ENCODE measurements around the gene SERPINA6. TPM values are rescaled to one million over a fixed set of nuclear protein-coding genes. Genes with fewer than 3 reads are reported as not detected.
"Not testable (repeated sequence)": the region's sequence is repeated elsewhere in the genome, so short reads cannot be mapped to it uniquely, and the experiment has no call there.

The SERPINA6 gene
- total and polyA plus RNA-seq, 5 experiments from 2014 or later: not detected

DNA sequence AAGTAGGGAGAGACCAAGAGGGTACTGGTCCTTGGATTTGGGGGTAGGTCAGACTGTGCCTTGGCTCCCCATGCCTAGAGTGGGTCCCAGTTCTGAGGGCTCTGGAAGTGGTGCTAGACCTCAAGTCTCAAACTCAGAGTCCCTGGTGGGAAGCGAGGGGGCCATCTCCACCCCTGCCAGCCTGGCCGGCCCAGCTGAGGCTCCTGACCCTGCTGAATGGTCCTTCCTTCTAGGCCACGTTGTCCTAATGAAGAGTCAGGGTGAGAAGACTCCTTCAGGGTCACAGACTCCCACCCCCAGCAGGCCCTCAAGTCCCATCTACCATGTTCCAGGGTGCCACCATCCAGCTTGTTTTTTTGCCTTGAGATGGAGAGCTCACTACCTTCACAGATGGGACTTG lies 12.9 kb downstream of the SERPINA6 start:
- H3K27me3 Mint-ChIP-seq: peaks cover 3 to 20% (median 14%) of the 10 kb centered on the region in 5 donors
- no peak for ATAC-seq
- POLR2A ChIA-PET: no interaction called here

DNA sequence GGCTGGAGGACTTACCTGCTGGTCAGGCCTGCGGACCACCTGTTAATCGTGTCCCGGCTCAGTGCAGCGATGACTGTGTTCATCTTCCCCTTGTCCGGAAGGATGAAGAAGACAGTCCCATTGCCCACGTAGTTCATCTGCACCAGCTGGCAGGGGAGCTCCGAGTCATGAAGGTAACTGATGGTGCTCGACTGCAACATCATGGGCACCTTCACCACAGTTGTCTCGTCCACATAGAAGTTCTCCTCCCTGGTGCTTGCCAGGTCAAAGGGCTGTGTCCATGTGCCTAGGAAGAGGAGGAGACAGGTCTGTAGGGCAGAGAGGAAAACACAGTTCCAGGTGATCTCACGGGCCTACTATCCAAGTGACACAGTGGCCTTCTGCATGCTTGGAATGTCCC lies 13.4 kb downstream of the SERPINA6 start:
- DNase-seq (no peak), ATAC-seq (no peak)
- Mint-ChIP-seq H3K27ac (no peak overlapping the region), H3K36me3 (peaks cover 0 to 16% (median 0%) of the 10 kb centered on the region in 3 donors), H3K4me3 (no peak overlapping the region), H3K27me3 (peaks cover 3 to 20% (median 17%) of the 10 kb centered on the region in 5 donors), H3K4me1 (no peaks in the 10 kb centered on the region), H3K9me3 (peaks cover 9 to 27% (median 20%) of the 10 kb centered on the region in 9 donors)
- POLR2A ChIA-PET: no interaction called here

More for the DNA sequence above, 12.9 kb downstream of the SERPINA6 start:
- Mint-ChIP-seq H3K27ac (no peak overlapping the region), H3K36me3 (peaks cover 0 to 16% (median 0%) of the 10 kb centered on the region in 3 donors), H3K4me3 (no peak overlapping the region), H3K9me3 (peaks cover 9 to 29% (median 20%) of the 10 kb centered on the region in 9 donors), H3K4me1 (no peaks in the 10 kb centered on the region)
- DNase-seq: no peak

DNA sequence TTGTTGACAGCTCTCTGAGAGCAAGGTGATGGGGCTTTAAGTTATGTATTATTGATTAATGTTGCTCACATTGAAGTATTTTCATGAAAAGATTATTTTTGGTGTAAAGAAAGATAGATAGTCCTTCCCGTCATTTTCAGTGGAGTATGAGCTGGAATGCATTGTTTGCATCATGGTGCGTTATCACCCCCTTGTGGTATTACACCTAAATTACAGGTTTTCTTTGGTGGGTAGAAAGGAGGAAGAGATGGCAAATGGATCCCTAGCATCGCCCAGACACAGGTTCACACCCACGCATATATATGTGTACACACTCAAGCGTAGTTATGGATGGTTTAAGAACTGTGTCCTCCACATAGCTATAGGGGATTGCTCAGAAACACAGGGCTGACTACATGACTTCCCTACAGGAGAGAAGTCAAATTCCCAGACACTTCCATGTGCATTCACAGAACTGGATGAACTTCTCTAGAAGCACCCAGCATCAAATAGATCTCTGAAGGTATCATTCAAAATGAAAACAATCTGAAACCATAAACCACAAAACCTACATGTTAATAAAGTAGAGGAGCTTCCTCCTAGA lies 15.6 kb downstream of the SERPINA6 start:
- no peak overlapping the region for H3K27ac Mint-ChIP-seq
- H3K27me3 Mint-ChIP-seq: peaks cover 3 to 18% (median 14%) of the 10 kb centered on the region in 5 donors
- H3K36me3 Mint-ChIP-seq: peaks cover 0 to 16% (median 0%) of the 10 kb centered on the region in 3 donors
- no peak overlapping the region for H3K4me3 Mint-ChIP-seq
- ATAC-seq (no peak), DNase-seq (no peak)
- POLR2A ChIA-PET: no interaction called here
- H3K9me3 Mint-ChIP-seq: peaks cover 9 to 25% (median 20%) of the 10 kb centered on the region in 9 donors
- H3K4me1 Mint-ChIP-seq: no peaks in the 10 kb centered on the region

DNA sequence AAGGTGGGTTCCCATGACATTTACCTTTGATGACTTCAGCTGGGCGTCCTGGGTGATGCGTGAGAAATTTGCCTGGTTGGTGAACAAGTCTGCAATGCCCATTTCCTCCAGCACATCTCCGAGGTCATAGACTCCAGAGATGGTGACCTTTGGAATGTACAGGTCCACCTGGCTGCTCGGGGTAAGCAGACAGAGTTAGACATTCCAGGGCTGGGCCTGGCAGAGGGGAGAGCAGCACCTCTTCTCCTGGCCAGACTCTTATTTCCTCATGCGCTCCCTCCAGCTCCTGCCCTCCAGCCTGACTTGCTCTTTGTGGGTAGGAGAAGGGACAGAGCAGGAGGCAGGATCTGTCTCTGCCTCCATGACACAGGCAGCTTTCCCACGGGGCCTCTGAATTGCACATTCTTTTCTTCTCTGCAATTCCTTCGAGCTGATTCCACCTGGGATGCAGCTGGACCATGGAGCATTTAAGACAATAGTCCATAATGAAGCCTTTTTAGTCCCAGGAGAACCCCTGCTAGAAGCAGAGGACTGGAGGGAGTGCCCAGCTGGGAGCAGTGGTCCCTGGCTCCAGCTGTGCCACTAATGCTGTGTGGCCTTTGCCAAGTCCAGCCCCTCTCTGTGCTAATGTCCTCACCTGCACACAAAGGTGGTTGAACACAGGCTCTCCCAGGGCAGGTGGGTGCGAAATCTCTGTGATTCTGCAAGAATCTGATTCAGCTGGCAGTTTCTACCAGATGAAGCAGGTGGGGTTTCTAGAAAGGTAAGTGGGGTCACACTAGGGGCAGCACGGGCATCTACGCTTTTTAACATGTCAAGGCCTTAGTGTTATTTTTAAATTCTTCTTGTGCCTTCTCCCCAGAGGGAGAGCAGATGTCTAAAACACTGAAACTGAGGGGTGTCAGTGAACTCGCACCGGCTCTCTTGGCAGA lies 16.8 kb downstream of the SERPINA6 start:
- Mint-ChIP-seq H3K36me3 (peaks cover 0 to 16% (median 0%) of the 10 kb centered on the region in 3 donors), H3K27ac (no peak overlapping the region), H3K4me1 (no peaks in the 10 kb centered on the region), H3K9me3 (peaks cover 9 to 28% (median 20%) of the 10 kb centered on the region in 9 donors), H3K4me3 (no peak overlapping the region), H3K27me3 (peaks cover 3 to 18% (median 14%) of the 10 kb centered on the region in 5 donors)
- no peak for DNase-seq
- POLR2A ChIA-PET: no interaction called here
- no peak for ATAC-seq

DNA sequence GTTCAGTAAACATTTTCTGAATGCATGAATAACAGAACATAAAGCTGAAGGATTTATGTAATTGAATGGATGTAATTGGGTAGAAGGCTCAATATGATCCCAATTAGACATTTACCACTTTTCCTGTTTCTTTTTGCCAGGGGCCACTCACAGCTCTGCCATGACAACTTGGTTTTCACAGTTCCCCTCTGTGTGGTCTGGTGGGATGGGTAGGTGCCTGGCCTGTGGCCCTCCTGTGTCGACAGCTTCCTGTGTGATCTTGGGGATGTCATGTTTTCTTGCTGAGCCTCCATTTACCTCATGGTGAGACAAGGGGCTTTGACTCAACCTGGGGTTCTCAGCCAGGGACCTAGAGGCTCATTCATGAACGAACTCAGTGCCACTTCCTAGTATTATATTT lies 17.5 kb downstream of the SERPINA6 start:
- ATAC-seq (no peak), DNase-seq (no peak)
- POLR2A ChIA-PET: no interaction called here
- Mint-ChIP-seq H3K27ac (no peak overlapping the region), H3K4me3 (no peak overlapping the region), H3K27me3 (peaks cover 3 to 18% (median 14%) of the 10 kb centered on the region in 5 donors), H3K36me3 (peaks cover 0 to 16% (median 0%) of the 10 kb centered on the region in 3 donors), H3K9me3 (peaks cover 9 to 28% (median 20%) of the 10 kb centered on the region in 9 donors), H3K4me1 (no peaks in the 10 kb centered on the region)

DNA sequence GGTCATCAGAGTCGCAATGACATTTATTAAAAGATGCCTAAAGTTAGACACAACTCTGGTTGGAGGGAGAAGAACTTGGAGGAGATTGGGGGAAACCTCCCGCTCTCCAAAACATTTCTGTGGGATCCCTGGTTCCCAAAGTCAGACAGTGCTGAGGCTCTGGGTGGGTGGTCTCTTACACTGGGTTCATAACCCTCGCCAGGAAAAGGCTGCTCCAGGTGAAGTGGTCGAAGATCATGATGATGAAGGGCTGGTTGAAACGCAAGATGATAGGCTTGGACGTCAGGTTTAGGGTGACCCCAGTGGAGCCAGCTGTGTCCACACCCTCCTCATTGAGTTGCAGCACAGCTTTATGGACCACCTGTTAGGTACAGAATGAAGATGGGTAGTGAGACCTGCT lies 18.9 kb downstream of the SERPINA6 start:
- ATAC-seq (no peak), DNase-seq (no peak)
- Mint-ChIP-seq H3K27me3 (peaks cover 3 to 20% (median 13%) of the 10 kb centered on the region in 5 donors), H3K9me3 (peaks cover 9 to 29% (median 20%) of the 10 kb centered on the region in 9 donors), H3K36me3 (peaks cover 0 to 15% (median 0%) of the 10 kb centered on the region in 3 donors), H3K27ac (no peak overlapping the region), H3K4me3 (no peak overlapping the region), H3K4me1 (no peaks in the 10 kb centered on the region)
- POLR2A ChIA-PET: no interaction called here

DNA sequence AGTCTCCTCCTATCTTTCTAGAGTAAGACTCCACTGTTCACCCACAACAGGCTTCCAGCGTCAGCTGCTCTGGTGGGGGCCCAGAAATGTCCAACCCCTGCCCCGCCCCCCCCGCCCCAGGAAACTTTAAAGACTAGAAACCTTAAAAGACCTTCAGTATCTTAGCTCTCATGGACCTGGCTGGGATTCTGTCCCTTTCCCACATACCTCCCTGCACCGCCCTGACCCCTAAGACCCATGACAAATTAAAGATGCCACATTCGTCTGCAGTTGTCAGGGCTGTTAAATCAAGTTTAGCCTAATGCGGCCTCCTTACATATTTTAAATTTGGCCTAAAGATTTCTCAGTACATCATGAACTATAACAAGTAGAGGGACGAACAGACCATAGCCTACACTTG lies 20.0 kb downstream of the SERPINA6 start:
- H3K4me1 Mint-ChIP-seq: no peaks in the 10 kb centered on the region
- DNase-seq (no peak), ATAC-seq (no peak)
- peaks cover 0 to 3% (median 0%) of the 10 kb centered on the region in 3 donors for H3K36me3 Mint-ChIP-seq
- H3K27me3 Mint-ChIP-seq: peaks cover 0 to 13% (median 10%) of the 10 kb centered on the region in 5 donors
- H3K27ac Mint-ChIP-seq: no peak overlapping the region
- peaks cover 4 to 24% (median 14%) of the 10 kb centered on the region in 9 donors for H3K9me3 Mint-ChIP-seq
- POLR2A ChIA-PET: no interaction called here
- H3K4me3 Mint-ChIP-seq: no peak overlapping the region

DNA sequence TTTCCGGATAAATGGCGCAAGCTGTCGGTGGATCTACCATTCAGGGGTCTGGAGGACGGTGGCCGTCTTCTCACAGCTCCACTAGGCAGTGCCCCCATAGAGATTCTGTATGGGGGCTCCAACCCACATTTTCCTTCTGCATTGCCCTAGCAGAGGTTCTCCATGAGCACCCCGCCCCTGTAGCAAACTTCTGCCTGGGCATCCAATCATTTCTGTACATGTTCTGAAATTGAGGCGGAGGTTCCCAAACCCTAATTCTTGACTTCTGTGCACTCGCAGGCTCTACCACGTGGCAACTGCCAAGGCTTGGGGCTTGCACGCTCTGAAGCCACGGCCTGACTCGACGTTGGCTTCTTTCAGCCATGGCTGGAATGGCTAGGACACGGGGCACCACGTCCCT lies 25.0 kb downstream of the SERPINA6 start:
- ATAC-seq (no peak), DNase-seq (no peak)
- peaks cover 0 to 11% (median 0%) of the 10 kb centered on the region in 9 donors for H3K9me3 Mint-ChIP-seq
- H3K27ac Mint-ChIP-seq: no peak overlapping the region
- peaks cover 0 to 31% (median 12%) of the 10 kb centered on the region in 5 donors for H3K27me3 Mint-ChIP-seq
- POLR2A ChIA-PET: no interaction called here
- H3K4me3 Mint-ChIP-seq: no peak overlapping the region
- no peaks in the 10 kb centered on the region for H3K36me3 Mint-ChIP-seq
- H3K4me1 Mint-ChIP-seq: no peaks in the 10 kb centered on the region

DNA sequence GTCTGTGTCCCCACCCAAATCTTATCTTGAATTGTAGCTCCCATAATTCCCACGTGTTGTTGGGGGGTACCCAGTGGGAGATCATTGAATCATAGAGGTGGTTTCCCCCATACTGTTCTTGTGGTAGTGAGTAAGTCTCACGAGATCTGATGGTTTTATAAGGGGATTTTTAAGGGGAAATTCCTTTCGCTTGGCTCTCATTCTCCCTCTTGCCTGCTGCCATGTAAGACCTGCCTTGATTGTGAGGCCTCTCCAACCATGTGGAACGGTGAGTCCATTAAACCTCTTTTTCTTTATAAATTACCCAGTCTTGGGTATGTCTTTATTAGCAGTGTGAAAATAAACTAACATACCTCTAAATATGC lies 27.0 kb downstream of the SERPINA6 start:
- H3K4me3 Mint-ChIP-seq, ATAC-seq, H3K27ac Mint-ChIP-seq, POLR2A ChIA-PET, DNase-seq, H3K36me3 Mint-ChIP-seq, H3K4me1 Mint-ChIP-seq: not testable (repeated sequence)
- peaks cover 0 to 34% (median 14%) of the 10 kb centered on the region in 5 donors for H3K27me3 Mint-ChIP-seq
- H3K9me3 Mint-ChIP-seq: peaks cover 0 to 11% (median 0%) of the 10 kb centered on the region in 9 donors

DNA sequence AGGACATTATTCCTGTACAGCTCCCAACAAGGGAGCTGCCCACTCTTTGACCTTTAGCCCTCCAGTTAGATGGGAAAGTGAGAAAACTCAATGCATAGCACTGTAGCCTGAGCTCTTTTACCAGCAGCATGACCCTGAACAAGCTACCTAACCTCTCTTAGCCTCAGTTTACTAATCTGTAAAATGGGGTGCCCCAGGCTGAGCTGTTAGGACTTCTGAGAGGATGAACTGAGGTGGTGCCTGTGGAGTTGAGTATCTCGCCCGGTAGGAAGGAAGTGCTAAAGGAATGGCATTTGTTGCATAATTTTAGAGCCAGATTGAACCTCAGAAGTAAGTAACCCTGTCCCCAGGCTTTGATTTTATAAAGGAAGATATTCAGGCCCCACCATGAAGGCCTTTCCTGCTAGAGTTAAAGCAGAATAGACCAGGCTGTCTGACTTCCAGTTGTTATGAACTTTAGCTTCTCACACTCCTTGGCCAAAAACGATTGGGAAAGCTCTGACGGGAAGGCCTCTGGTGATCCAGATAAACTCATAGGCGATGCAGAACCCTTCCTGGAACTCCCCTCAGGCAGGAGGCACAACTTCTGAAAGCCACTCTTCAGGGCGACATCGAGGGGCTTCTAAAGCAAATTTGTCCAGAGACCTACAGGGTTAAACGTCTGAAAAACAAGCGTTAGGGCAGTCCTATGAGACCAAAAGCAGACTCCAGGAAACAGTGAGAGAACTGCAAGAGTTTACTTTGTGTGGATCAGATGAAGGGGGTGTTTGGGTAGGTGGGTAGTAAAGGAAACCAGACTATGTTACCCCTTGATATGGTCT lies 27.6 kb downstream of the SERPINA6 start:
- Mint-ChIP-seq H3K27me3 (peaks cover 0 to 40% (median 16%) of the 10 kb centered on the region in 5 donors), H3K4me3 (no peak overlapping the region), H3K36me3 (no peaks in the 10 kb centered on the region), H3K9me3 (peaks cover 0 to 11% (median 0%) of the 10 kb centered on the region in 9 donors), H3K4me1 (no peaks in the 10 kb centered on the region), H3K27ac (no peak overlapping the region)
- ATAC-seq (no peak), DNase-seq (no peak)
- POLR2A ChIA-PET: no interaction called here

DNA sequence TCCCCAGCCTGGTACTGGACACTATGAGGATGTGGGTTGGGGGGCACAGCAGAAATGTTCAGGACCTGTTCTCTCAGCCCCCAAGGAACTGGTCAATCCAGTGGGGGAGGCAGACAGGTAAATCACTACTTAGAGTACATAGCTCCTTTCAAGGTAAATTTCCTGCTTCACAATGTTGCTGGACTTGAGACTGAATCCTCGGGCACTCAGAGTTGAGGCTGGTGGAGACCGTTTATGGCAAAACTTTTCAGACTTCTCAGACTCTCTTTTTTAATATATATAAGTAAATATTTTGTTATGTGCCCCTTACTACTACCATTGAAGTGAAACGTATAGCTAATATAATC lies 29.6 kb downstream of the SERPINA6 start:
- ATAC-seq (no peak), DNase-seq (no peak)
- H3K36me3 Mint-ChIP-seq: no peaks in the 10 kb centered on the region
- POLR2A ChIA-PET: no interaction called here
- no peaks in the 10 kb centered on the region for H3K9me3 Mint-ChIP-seq
- H3K27ac Mint-ChIP-seq: no peak overlapping the region
- H3K4me3 Mint-ChIP-seq: no peak overlapping the region
- H3K4me1 Mint-ChIP-seq: no peaks in the 10 kb centered on the region
- H3K27me3 Mint-ChIP-seq: peaks cover 1 to 36% (median 17%) of the 10 kb centered on the region in 5 donors

DNA sequence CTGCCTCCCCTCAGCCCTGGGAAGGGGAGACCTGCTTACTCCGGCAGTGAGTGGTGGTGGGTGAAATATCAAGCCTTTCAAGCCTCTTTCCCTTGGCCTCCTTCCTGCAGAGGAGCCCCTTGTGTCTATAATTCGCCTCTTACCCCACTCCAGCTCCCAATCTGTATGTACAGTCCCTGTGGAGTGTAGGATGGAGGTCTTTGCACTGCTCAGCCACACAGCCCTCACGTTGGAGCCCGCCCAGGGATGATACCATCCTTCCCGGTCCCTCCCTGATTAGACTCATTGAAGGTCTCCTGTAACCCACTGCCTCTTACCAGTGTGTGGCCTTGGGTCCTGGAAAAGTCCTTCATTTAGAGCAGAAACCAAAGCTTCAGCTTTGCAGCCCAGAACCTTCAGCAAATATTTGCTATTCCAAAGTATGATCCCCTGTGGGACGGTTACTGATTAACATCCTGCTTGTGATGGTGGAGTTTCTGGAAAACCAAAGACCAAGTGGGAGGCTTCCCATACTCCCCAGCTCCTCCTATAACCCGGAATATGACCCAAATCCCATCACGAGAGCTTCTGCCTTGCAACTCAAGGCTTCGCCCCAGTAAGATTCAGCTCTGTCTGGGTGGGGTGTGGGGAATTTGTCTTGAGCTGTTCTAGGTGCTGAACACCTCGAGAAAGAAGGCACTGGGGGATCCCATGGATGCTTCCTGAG lies 30.1 kb downstream of the SERPINA6 start, which contains the start of gene SERPINA10:
Gene SERPINA10, minus strand, starts transcription at position 397 of the 706 bp plus-strand sequence. CDS start 2,675 bp downstream, outside the sequence.
- DNase-seq (no peak), ATAC-seq (no peak)
- Mint-ChIP-seq H3K27ac (no peak within 1 kb of the TSS), H3K4me3 (no peak within 1 kb of the TSS), H3K9me3 (no peaks in the 10 kb centered on the region), H3K27me3 (peaks cover 1 to 32% (median 16%) of the 10 kb centered on the region in 5 donors), H3K4me1 (no peaks in the 10 kb centered on the region), H3K36me3 (no peaks in the 10 kb centered on the region)
- POLR2A ChIA-PET: no interaction called here

Data from naive thymus-derived CD8-positive, alpha-beta T cell (primary cell).